Posterior vena cava (tissue), 2 donors: ENCODE data around the gene MORC2. TPM values are rescaled to one million over a fixed set of nuclear protein-coding genes. Genes with fewer than 3 reads are reported as not detected.
A peak's percentile ranks its signal among the peaks of the same experiment; 100 is the strongest.

Source experiments
- DNase-seq: peaks from one replicate; pipeline ENCODE4 v3.0.0-alpha.2; 2020; ENCODE audit warnings: low spot score
- intact Hi-C, 2 donors: fragments of 100-400 bp; cut with DNase I; formaldehyde crosslinking; loops; one replicate each; pipeline versions ENCODE4 v1.14.1 to v1.14.2; 2022 to 2023
- total RNA-seq, 2 donors: library from RNA; stranded (reverse); fragmentation: NEBNext Ultra II Directional; extraction: Animal tissue kit (Norgen Biotek cat#: 25700); gene quantifications; one replicate each; pipeline ENCODE4 v1.2.1, GENCODE V29; 2021
- donor health status: DM: yes; HTN: yes; CAD: no.
- donor health status: DM: yes; HTN: yes; CAD: no.

The MORC2 gene
- total RNA-seq, 2 donors from 2014 or later, result 23.8 to 27.5 TPM

DNA sequence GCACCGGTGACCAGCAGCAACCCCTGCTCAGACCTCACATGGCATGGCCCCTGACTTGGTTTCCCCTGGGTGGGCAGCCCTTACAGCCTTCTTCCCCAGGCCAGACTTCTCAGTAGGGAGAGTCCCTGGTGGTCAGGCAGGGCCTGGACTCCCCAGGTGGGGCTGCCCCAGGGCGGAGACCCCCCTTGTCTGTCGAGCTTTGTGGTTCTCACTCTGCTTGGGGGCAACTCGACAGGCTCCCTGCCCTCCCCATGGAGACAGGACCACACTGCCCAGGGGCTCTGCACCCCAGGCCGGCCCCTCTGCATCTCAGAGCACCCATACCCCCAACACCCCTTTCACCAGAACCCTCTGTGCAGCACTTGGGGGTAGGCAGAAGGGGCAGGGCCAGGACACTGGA is 87.7 kb downstream of the MORC2 start:
- intact Hi-C loops, result no loop called here
- peak; percentile 68 for DNase-seq

DNA sequence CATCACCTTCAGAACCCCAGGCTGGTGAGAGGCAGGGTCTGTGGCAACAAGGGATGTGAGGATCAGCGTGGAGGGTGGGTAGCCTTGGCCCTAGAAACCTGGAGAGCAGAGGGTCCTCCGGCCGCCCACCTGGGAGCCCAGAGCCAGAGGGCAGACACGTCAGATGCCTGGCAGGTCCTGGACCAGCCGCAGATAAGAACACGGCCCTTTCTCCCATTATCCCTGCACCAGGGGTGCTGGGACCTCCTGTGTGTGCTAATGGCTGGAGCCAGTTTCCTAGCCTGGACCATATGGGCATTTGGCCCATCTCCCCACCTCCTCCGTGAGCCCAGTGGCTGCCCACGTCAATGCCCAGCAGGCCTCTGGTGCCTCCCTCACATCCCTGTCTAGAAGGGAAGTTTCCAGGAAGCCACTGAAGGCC is 88.4 kb downstream of the MORC2 start:
- intact Hi-C loops, result no loop called here
- DNase-seq, result no peak

DNA sequence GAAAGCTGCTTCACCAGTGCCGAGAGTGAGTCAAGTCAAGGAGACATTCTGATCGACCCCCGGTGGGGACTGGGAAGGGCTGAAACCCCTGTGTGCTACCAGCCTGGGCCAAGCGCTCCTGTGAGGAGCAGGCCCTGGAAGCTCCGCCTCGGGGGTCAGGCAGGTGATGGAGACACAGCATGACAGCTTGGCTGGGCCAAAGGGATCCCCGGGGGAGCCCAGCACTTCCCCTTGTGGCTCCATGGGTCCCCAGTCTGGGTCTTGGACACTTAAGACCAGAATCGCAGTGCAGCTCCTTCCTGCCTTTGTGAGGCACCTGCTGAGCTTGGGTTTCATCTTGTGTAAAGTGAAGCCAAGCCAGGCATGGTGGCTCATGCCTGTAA is 89.2 kb downstream of the MORC2 start:
- intact Hi-C loops, result no loop called here
- peak; percentile 64 for DNase-seq

DNA sequence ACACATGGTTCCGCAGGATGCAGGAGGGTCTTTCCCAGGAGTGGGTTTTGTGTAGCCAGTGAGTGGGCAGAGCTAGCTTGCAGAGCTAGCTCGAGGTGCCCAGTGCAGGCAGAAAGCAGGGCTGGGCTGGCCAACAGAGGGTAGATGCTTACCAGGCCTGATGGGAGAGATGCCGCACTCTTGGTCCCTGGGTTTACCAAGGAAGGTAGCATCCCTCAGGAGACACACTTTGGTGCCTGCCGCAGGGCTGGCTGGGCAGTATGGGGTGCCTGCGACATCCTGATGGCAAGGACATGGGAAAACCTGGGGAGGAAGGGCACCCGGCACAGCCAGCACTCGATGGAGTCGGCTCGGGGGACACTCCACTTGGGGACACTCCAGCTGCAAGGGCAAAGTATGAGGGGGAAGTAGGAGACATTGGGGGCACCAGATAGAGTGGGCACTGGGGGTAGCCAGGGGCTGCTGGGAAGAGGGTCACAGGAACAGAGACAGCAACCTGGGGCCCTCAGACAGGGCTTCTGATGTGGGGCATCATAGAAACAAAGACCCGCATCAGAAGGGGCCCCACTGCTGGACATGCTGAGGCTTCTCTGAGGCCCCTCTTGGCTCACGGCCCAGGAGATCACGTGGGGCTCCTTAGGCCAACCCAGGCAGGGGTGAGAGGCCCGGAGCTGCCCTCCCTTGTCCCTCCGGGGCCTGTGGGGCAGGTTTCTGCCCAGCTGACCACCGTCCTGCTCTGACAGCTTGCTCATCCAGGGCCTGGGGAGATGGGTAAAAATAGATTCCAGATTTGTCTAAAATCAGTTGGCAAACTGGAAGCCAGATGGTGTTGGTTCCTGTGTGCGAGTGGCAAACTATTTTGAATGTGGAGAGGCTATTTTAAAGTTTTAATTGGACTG is 89.8 kb downstream of the MORC2 start:
- DNase-seq, result no peak
- intact Hi-C loops, result no loop called here

DNA sequence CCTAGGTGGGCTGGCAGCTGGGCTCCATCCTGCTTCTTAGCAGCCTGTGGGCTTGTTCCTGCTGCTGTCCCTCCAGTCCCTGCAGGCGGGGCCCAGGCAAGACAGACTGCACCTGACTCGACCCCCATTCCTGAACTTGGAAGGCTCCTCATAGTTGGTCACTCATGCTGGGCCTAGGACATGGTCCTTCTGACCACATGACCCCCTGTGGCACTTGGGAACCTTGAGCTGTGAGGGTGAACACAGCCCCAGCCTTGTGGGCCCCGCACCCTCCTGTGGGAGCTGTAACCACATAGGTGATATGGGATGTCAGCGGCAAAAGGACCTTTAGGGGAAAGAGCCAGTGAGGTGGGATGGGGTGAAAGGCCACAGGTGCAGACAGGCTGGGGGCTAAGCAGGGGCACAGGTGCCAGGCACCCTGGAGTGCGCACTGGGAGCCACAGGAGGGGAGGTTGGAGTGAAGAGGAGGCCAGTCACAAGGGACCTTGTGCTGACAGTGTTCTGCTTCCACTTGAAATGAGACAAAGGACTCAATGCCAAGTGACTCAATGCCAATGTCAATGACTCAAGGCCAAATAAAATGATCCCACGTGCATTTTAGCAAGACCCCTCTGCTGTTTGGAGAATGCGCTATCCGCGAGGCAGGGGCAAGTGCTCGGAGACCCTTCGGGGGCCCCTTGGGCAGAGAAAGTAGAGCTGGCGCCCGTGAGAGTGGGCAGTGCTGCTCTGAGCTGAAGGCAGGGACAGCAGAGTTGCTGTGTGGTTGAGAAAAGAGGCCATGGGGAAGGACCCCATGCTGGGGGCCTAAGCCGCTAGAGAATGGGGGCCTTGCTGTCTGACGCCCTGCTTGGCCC is 90.7 kb downstream of the MORC2 start:
- intact Hi-C loops, result no loop called here
- peak; percentile 67 for DNase-seq

DNA sequence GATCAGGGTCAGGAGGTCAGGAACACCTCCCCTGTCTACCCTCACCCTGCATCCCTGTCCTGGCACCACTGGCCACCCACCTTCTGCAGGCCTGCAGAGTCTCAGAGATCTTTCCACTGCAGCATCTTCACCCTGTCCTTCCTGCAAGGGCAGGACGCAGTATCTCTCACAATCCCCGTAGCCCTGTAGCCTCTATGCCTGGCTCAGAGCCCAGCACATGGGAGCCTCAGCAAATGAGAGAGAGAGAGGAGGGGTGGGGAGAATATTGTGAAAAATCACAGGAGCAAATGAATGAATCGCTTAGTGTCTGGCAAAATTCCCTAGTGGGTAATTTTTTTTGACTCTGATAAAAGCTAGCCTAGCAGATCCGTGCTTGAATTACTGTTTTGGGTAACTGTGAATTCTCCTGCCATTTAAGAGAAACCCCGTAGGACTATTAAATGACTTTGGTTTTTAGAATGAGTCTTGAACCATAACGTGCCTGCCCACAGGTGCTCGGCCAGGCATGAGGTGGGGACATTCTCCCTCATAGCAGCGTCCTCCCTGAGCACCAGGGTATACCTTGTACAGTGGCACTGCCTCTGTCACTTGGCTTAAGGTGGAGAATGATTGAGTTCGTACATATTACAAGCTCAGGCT is 91.5 kb downstream of the MORC2 start:
- DNase-seq, result peak; percentile 75
- intact Hi-C loops, result no loop called here

DNA sequence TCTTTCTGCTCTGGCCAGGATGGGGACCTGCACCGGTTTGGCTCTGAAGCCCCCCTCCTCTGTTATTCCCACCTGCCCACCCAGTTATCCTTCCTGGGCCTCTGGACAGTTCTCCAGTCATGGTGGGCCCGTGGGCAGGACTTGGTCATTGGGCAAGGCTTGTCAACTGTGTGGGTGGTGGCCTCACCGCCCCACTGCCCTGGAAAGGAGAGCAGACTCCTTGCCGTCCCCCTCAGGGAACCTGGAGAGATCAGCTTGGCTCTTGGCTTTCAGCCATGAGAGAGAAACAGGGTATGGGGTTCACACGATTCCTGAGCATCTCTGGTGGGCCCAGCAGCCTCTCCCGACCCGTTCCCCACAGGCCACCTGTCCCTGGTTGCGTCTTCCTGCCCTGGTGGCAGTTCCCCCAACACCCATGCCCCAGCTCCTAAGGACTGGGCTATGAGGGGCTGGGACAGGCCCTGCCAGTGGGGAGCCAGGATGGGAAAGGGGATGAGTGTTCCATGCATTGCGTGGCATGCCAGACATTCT is 92.3 kb downstream of the MORC2 start:
- intact Hi-C loops, result no loop called here
- DNase-seq, result peak; percentile 49

DNA sequence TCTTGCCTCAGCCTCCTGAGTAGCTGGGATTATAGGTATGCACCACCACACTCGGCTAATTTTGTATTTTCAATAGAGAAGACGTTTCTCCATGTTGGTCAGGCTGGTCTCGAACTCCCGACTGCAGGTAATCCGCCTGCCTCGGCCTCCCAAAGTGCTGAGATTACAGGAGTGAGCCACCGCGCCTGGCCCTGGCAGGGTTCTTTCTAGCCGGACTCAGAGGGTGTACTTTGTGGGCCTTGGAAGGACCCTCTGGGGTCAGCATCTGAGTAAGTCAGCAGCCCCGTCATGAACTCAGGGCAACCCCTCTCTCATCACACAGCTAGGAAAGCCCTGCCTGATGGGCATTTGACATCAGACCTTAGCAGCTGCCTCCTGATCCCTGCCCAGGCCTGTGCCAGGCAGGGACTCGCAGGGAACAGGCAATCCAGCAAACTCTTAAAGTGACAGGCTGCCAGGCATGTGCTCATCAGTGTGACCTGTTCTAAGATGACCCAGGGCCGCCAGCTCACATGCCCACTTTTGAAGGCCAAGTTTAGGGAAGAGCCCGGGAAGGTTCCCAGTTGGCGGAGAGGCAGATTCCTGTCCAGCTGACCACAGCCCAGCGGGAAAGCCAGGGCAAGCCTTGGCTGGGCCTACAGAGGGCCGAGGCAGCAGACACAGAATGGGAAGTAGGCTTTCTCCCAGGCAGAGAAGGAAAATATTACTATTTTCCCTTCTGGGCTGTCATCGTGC is 92.9 kb downstream of the MORC2 start:
- intact Hi-C loops, result no loop called here
- peak; percentile 78 for DNase-seq

Other genes with a start within 250 kb of the MORC2 start
- 10 to 100 TPM; 61.7 to 65.8 TPM for gene TUG1, start 491 bp upstream of the MORC2 start, total RNA-seq
- 100 to 1,000 TPM; 511 to 666 TPM for gene SMTN, start 112.5 kb upstream of the MORC2 start, total RNA-seq
- gene SELENOM, start 138.8 kb upstream of the MORC2 start, total RNA-seq, result 100 to 1,000 TPM; 535 to 575 TPM
- gene INPP5J, start 154.2 kb upstream of the MORC2 start, total RNA-seq, result under 1 TPM; 0.52 to 0.74 TPM
- not detected for gene PLA2G3, start 171.7 kb upstream of the MORC2 start, total RNA-seq
- 10 to 100 TPM; 31.7 to 33.7 TPM for gene RNF185, start 191.4 kb upstream of the MORC2 start, total RNA-seq
- 10 to 100 TPM; 24.6 to 26.8 TPM for gene LIMK2, start 243.5 kb upstream of the MORC2 start, total RNA-seq